B cell (primary cell): ENCODE data around the gene SRGAP2C.
"Not testable (repeated sequence)": the region's sequence is repeated elsewhere in the genome, so short reads cannot be mapped to it uniquely, and the experiment has no call there.

Experiments
- EZH2 ChIP-seq: IDR thresholded peaks from 2 replicates; pipeline ENCODE4 v1.6.1; 2012; ENCODE audit warnings: borderline replicate concordance, low read depth, mild to moderate bottlenecking, moderate library complexity, low read length; ENCODE audit not compliant: insufficient read depth, poor library complexity, severe bottlenecking
- TF ChIP-seq, protein P1 (sequence below): fragments of 200-600 bp; IDR thresholded peaks from one replicate; pipeline ENCODE4 v1.8.0; 2022; ENCODE audit warnings: antibody characterized with exemption, mild to moderate bottlenecking

DNA sequence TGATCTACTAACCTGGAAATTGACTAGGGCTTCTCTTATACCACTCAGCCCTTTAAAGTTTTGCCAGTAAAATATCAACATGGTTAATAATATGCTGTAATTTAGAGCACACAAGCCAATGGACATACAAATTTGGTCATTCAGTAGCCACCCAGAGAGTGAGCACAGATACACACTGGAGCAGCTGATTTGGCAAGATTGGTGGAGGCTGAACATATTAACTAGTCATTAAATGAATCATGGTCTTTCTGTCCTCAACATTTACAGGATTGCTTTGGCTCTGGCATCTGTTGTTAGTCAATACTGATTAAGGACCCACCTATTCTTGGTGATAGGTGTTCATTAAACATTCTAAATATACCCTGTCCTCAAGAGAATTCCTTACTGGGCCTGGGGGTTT is 130.7 kb downstream of the SRGAP2C start:
- TF ChIP-seq, protein P1, sequence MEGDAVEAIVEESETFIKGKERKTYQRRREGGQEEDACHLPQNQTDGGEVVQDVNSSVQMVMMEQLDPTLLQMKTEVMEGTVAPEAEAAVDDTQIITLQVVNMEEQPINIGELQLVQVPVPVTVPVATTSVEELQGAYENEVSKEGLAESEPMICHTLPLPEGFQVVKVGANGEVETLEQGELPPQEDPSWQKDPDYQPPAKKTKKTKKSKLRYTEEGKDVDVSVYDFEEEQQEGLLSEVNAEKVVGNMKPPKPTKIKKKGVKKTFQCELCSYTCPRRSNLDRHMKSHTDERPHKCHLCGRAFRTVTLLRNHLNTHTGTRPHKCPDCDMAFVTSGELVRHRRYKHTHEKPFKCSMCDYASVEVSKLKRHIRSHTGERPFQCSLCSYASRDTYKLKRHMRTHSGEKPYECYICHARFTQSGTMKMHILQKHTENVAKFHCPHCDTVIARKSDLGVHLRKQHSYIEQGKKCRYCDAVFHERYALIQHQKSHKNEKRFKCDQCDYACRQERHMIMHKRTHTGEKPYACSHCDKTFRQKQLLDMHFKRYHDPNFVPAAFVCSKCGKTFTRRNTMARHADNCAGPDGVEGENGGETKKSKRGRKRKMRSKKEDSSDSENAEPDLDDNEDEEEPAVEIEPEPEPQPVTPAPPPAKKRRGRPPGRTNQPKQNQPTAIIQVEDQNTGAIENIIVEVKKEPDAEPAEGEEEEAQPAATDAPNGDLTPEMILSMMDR, result not testable (repeated sequence)
- TF ChIP-seq EZH2, result not testable (repeated sequence)
